ENCODE measurements around the gene SEMA4D.
"Not testable (repeated sequence)": the region's sequence is repeated elsewhere in the genome, so short reads cannot be mapped to it uniquely, and the experiment has no call there.

SEMA4D gene

DNA sequence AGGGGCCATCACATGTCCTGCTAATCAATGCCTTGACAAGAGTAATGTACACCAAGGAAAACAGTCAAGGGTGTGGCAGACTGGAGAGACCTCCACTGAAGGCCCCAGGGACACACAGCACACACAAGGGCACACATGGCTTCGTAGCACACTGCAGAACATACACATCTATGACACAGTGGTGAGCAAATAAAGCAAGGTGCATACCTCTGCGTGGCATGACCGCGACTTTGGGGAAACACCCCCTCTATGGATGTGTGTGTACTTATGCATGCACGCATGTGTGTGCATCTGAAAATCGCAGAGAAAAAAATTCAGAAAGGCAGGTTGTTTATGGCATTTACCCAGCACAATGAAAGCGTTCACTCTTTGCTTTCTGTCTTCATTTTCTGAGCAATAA, 20.5 kb downstream of the SEMA4D start:
- no peaks in the 10 kb centered on the region for H3K9me3 ChIP-seq (ENCODE audit: control insufficient read depth, insufficient read depth, low read length)
- no peak overlapping the region for H3K9ac ChIP-seq (ENCODE audit: low read depth, low read length)
- H3K36me3 ChIP-seq (ENCODE audit: insufficient read depth, low read length): no peaks in the 10 kb centered on the region
- peaks cover 11% of the 10 kb centered on the region for H3K4me1 ChIP-seq (ENCODE audit: insufficient read depth, low read length)

GRCh38 chr9:89476546-89476945, 21.4 kb downstream of the SEMA4D start:
- no peaks in the 10 kb centered on the region for H3K36me3 ChIP-seq (ENCODE audit: insufficient read depth, low read length)
- no peak overlapping the region for H3K9ac ChIP-seq (ENCODE audit: low read depth, low read length)
- H3K9me3 ChIP-seq (ENCODE audit: control insufficient read depth, insufficient read depth, low read length): no peaks in the 10 kb centered on the region
- H3K4me1 ChIP-seq (ENCODE audit: insufficient read depth, low read length): peaks cover 11% of the 10 kb centered on the region

GRCh38 chr9:89475891-89476440, 21.9 kb downstream of the SEMA4D start:
- Histone ChIP-seq H3K9me3 (ENCODE audit: control insufficient read depth, insufficient read depth, low read length) (no peaks in the 10 kb centered on the region), H3K9ac (ENCODE audit: low read depth, low read length) (no peak overlapping the region), H3K36me3 (ENCODE audit: insufficient read depth, low read length) (no peaks in the 10 kb centered on the region), H3K4me1 (ENCODE audit: insufficient read depth, low read length) (peaks cover 12% of the 10 kb centered on the region)

DNA sequence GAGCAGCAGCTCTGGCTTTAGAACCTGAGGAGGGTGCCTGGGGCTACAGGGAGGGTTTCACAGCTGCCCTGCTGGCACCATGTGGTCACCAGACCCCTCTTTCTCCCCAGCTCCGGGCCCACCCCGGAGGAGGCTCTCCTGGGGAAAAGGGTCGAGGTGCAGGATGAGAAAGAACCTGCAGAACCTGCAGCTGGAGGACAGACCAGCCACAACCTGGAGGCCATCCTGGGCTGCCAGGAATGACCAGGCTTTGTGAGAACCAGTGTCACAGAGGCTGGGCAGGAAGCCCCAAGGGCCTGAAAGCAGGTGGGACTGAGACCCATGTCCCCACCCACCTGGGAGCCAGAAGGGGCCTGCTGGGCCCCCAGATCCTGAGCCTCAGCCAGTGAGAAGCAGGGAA, 23.0 kb downstream of the SEMA4D start:
- Histone ChIP-seq H3K4me1 (ENCODE audit: insufficient read depth, low read length) (peaks cover 22% of the 10 kb centered on the region), H3K9me3 (ENCODE audit: control insufficient read depth, insufficient read depth, low read length) (no peaks in the 10 kb centered on the region), H3K36me3 (ENCODE audit: insufficient read depth, low read length) (no peaks in the 10 kb centered on the region), H3K9ac (ENCODE audit: low read depth, low read length) (no peak overlapping the region)

DNA sequence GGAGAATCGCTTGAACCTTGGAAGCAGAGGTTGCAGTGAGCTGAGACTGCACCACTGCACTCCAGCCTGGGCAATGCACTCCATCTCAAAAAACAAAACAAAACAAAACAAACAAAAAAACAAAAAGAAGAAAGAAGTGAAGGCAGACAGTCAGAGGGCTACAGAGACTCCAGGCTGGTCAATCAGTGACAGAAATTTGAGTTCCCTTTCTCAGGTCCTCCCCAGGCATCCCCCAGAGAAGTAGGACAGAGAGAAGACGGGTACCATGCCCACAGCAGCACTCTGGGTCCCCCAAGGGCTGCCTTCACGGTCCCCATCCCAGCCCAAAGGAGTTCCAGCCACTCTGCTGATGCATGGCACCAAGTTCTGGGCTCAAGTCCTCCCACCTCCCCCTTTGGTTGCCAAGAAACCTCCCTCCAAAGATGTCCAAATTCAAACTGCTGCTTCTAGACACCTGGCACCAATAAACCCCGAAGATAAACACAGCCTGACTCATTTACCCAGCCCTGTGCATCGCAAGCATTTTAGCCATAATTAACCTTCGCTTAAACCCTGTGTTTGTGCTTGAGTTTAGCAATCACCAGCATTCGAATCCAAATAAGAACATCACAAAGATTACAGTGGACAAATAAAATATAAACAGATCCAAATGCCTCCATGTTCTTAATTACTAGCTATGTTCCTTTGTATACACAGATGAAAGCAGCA, 24.0 kb downstream of the SEMA4D start:
- no peak overlapping the region for H3K9ac ChIP-seq (ENCODE audit: low read depth, low read length)
- no peaks in the 10 kb centered on the region for H3K36me3 ChIP-seq (ENCODE audit: insufficient read depth, low read length)
- peaks cover 29% of the 10 kb centered on the region for H3K4me1 ChIP-seq (ENCODE audit: insufficient read depth, low read length)
- H3K9me3 ChIP-seq (ENCODE audit: control insufficient read depth, insufficient read depth, low read length): no peaks in the 10 kb centered on the region

DNA sequence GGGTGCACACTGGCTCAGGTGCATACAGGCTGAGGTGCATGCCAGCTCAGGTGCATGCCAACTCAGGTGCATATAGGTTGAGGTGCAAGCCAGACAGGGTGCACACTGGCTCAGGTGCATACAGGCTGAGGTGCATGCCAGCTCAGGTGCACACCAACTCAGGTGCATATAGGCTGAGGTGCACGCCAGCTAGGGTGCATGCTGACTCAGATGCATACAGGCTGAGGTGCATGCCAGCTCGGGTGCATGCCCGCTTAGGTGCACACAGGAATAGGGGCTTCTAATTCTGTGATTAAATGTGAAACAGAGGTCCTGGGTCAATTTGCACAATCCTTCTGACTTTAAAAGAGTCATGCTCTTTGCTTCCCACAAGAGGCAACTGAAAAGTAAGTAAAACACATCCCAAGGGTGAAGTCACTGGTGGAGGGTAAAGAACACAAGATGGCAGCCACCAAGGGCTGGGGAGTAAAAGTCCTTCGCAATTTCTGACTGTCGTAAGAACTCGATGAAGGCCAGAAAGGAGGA, 26.1 kb downstream of the SEMA4D start:
- peaks cover 29% of the 10 kb centered on the region for H3K4me1 ChIP-seq (ENCODE audit: insufficient read depth, low read length)
- H3K9ac ChIP-seq (ENCODE audit: low read depth, low read length); H3K9me3 ChIP-seq (ENCODE audit: control insufficient read depth, insufficient read depth, low read length); H3K36me3 ChIP-seq (ENCODE audit: insufficient read depth, low read length): not testable (repeated sequence)

GRCh38 chr9:89471390-89471789, 26.5 kb downstream of the SEMA4D start:
- Histone ChIP-seq H3K9ac (ENCODE audit: low read depth, low read length) (no peak overlapping the region), H3K9me3 (ENCODE audit: control insufficient read depth, insufficient read depth, low read length) (no peaks in the 10 kb centered on the region), H3K36me3 (ENCODE audit: insufficient read depth, low read length) (no peaks in the 10 kb centered on the region), H3K4me1 (ENCODE audit: insufficient read depth, low read length) (peaks cover 31% of the 10 kb centered on the region)

DNA sequence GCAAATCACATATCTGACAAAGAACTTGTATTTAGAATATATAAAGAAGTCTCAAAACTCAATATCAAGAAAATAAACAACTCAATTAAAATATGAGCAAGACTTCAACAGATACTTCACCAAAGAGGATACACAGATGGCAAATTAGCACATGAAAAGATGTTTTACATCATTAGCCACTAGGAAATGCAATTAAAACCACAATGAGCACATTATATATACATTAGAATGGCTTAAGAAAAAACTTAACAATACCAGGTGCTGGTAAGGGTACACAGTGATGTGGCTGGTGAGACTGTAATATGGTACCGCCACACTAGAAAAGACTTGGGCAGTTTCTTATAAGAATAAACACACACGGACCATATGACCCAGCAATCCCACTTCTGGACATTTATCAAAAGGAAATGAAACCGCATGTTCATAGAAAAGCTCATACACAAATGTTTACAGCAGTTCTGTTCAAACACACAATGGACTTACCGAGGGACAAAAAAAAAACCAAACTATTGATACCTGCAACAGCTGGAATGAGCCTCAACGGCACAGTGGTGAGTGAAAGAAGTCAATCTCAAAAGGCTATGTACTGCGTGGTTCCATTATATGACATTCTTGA, 27.6 kb downstream of the SEMA4D start:
- Histone ChIP-seq H3K9me3 (ENCODE audit: control insufficient read depth, insufficient read depth, low read length) (no peaks in the 10 kb centered on the region), H3K4me1 (ENCODE audit: insufficient read depth, low read length) (peaks cover 31% of the 10 kb centered on the region), H3K36me3 (ENCODE audit: insufficient read depth, low read length) (no peaks in the 10 kb centered on the region), H3K9ac (ENCODE audit: low read depth, low read length) (no peak overlapping the region)

DNA sequence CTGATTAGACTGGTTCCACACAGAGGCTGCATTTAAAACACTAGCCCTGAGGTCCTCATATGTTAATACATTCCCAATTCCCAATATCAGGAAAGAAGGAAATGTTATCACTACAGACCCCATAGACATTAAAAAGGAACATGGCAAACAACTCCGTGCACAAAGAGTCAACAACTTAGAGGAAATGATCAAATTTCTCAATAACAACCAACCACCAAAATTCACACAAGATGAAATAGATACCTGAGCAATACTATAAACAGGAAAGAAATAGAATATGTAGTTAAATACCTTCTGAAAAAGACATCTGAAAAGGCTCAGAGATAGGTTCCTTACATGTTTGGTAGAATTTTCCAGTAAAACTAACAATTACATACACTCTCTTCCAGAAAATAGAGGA, 28.9 kb downstream of the SEMA4D start:
- H3K4me1 ChIP-seq (ENCODE audit: insufficient read depth, low read length): peaks cover 31% of the 10 kb centered on the region
- H3K9ac ChIP-seq (ENCODE audit: low read depth, low read length): no peak overlapping the region
- H3K9me3 ChIP-seq (ENCODE audit: control insufficient read depth, insufficient read depth, low read length): no peaks in the 10 kb centered on the region
- no peaks in the 10 kb centered on the region for H3K36me3 ChIP-seq (ENCODE audit: insufficient read depth, low read length)

DNA sequence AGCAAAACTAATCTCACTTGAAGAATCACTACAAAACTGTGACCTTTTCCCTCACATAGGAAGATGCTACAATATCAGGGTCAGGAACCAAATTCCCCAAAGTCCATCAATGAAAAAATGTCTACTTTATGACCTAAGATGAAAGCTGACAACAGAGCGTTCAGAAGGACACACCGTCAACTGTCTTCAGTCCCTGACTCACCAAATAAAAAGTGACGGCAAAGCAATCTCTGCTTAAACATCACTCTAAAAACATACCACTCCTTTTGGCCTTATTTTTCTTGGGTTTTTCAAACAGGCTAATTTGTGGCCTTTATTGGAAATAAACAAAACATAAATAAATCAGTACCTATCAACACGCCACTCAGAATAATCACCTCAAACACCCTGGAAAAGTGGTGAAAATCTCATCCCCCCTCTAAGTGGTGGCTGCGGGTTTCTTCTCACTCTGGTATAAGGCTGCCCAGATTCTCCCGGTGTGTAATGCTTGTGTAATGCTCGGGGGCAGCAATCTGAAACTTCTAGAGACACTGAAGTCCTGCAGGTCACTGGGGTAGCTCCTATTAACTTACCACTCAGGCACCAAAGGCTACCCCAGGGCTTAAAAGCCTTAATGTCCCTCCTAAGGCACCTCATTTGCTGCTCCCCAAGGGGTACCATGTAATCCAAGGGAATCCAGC, 29.5 kb downstream of the SEMA4D start:
- Histone ChIP-seq H3K36me3 (ENCODE audit: insufficient read depth, low read length) (no peaks in the 10 kb centered on the region), H3K4me1 (ENCODE audit: insufficient read depth, low read length) (peaks cover 31% of the 10 kb centered on the region), H3K9me3 (ENCODE audit: control insufficient read depth, insufficient read depth, low read length) (no peaks in the 10 kb centered on the region), H3K9ac (ENCODE audit: low read depth, low read length) (no peak overlapping the region)

DNA sequence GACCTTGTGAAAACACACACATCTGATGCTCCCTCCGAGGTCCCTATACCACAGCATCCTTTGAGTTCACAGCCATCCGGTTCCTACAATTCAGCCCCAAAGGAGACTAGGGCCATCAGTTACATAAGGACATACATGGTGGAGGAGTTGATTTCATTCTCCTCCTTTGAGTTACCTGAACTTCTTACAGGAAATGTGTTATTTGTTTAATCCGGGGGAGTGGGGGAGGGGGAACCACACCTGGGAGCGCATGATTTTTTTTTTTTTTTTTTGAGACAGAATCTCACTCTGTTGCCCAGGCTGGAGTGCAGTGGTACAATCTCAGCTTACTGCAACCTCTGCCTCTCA, 30.7 kb downstream of the SEMA4D start:
- peaks cover 31% of the 10 kb centered on the region for H3K4me1 ChIP-seq (ENCODE audit: insufficient read depth, low read length)
- no peak overlapping the region for H3K9ac ChIP-seq (ENCODE audit: low read depth, low read length)
- no peaks in the 10 kb centered on the region for H3K9me3 ChIP-seq (ENCODE audit: control insufficient read depth, insufficient read depth, low read length)
- no peaks in the 10 kb centered on the region for H3K36me3 ChIP-seq (ENCODE audit: insufficient read depth, low read length)

- Histone ChIP-seq H3K4me1 (ENCODE audit: insufficient read depth, low read length) (peaks cover 31% of the 10 kb centered on the region), H3K36me3 (ENCODE audit: insufficient read depth, low read length) (no peaks in the 10 kb centered on the region), H3K9me3 (ENCODE audit: control insufficient read depth, insufficient read depth, low read length) (no peaks in the 10 kb centered on the region), H3K9ac (ENCODE audit: low read depth, low read length) (no peak overlapping the region)
These were observed 31.2 kb downstream of the SEMA4D start for GRCh38 chr9:89466451-89467277.

DNA sequence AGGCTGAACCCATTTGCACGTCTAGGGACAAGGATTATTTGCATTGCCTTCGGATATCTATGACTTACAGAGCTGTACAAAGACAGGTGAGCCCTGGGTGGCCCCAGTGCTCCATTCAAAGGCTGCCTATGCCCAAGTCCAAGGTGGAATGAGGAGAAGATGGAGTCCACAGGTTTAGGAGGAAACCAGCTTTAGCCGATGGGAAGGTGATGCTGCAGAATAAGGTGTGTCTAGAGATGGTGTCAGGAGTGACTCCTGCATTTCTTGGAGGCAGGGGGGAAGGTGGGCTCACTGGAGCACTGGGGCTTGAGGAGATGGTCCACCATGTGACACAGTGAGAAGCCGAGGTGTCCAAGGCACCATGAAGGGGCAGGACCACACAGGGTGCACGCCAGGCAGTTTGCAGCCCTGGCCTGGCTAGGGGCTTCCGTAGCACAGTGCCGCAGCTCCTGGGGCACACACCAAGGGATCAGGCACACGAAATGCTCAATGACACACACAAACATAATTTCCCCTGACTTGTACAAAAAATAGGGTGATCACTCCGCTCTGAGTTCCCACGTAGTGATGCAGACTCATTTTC, 32.1 kb downstream of the SEMA4D start:
- Histone ChIP-seq H3K9ac (ENCODE audit: low read depth, low read length) (no peak overlapping the region), H3K36me3 (ENCODE audit: insufficient read depth, low read length) (no peaks in the 10 kb centered on the region), H3K4me1 (ENCODE audit: insufficient read depth, low read length) (peaks cover 35% of the 10 kb centered on the region)

GRCh38 chr9:89465001-89465451, 32.9 kb downstream of the SEMA4D start:
- H3K4me1 ChIP-seq (ENCODE audit: insufficient read depth, low read length): peaks cover 35% of the 10 kb centered on the region
- no peaks in the 10 kb centered on the region for H3K9me3 ChIP-seq (ENCODE audit: control insufficient read depth, insufficient read depth, low read length)
- H3K36me3 ChIP-seq (ENCODE audit: insufficient read depth, low read length): no peaks in the 10 kb centered on the region
- no peak overlapping the region for H3K9ac ChIP-seq (ENCODE audit: low read depth, low read length)

More for the DNA sequence above, 32.1 kb downstream of the SEMA4D start:
- no peaks in the 10 kb centered on the region for H3K9me3 ChIP-seq (ENCODE audit: control insufficient read depth, insufficient read depth, low read length)
